ENCODE results near the gene HOXA5. TPM values are rescaled to one million over a fixed set of nuclear protein-coding genes. Genes with fewer than 3 reads are reported as not detected.

Gene HOXA5
- total and polyA plus RNA-seq, 8 donors: 2.9 to 53.1 (median 10.7) TPM

- WGBS, 5 donors: 13 to 56% (median 41%) methylated on average over 11 to 23 of the region's 23 CpGs
- H3K4me1 ChIP-seq: peaks cover 12 to 56% (median 50%) of the 10 kb centered on the region in 4 donors
- no peak for TF ChIP-seq EP300 (IDR thresholded peaks at IDR 0.05)
- no peak for TF ChIP-seq POLR2AphosphoS5 (IDR thresholded peaks at IDR 0.05)
- no peak for TF ChIP-seq CTCF (IDR thresholded peaks at IDR 0.05)
- TF ChIP-seq POLR2A (IDR thresholded peaks at IDR 0.05): no peak
- H3K36me3 ChIP-seq: no peaks in the 10 kb centered on the region
- peaks cover 20 to 100% (median 91%) of the 10 kb centered on the region in 3 donors for H3K27me3 ChIP-seq
- H3K27ac ChIP-seq: peak overlapping the region in 1 of 5 donors; percentile 99
- intact Hi-C loops (cut with DNase I; ENCODE audit: low total_unique reads): loop anchor here (5.0 kb wide), 2 partner anchors 478 to 793 kb away; no protein-coding TSS in a partner anchor
- H3K9me3 ChIP-seq: peaks cover 0 to 8% (median under 1%) of the 10 kb centered on the region in 4 donors
- H3K4me3 ChIP-seq: peak overlapping the region; percentile 54 to 67 (median 60)
- DNase-seq: peak in 1 of 2 donors; percentile 34
Measured at GRCh38 chr7:27160145-27160545, 16.7 kb upstream of the HOXA5 start.

GRCh38 chr7:27159266-27160144, 16.0 kb upstream of the HOXA5 start:
- peak overlapping the region in 1 of 5 donors; percentile 99 for H3K27ac ChIP-seq
- no peaks in the 10 kb centered on the region for H3K36me3 ChIP-seq
- intact Hi-C loops (cut with DNase I; ENCODE audit: low total_unique reads): loop anchor here (5.0 kb wide), 2 partner anchors 477 to 792 kb away; no protein-coding TSS in a partner anchor
- H3K9me3 ChIP-seq: peaks cover 0 to 2% (median 0%) of the 10 kb centered on the region in 4 donors
- WGBS, 5 donors: 50 to 59% (median 57%) methylated on average over 26 to 27 of the region's 27 CpGs
- peak overlapping the region in 2 of 4 donors; percentile 61 to 67 for H3K4me3 ChIP-seq
- no peak for DNase-seq
- TF ChIP-seq EP300 (IDR thresholded peaks at IDR 0.05): no peak
- TF ChIP-seq CTCF (IDR thresholded peaks at IDR 0.05): no peak
- TF ChIP-seq POLR2AphosphoS5 (IDR thresholded peaks at IDR 0.05): no peak
- no peak for TF ChIP-seq POLR2A (IDR thresholded peaks at IDR 0.05)
- peaks cover 7 to 56% (median 50%) of the 10 kb centered on the region in 4 donors for H3K4me1 ChIP-seq
- peaks cover 14 to 100% (median 91%) of the 10 kb centered on the region in 3 donors for H3K27me3 ChIP-seq

- peaks cover 7 to 59% (median 48%) of the 10 kb centered on the region in 4 donors for H3K4me1 ChIP-seq
- TF ChIP-seq POLR2A (IDR thresholded peaks at IDR 0.05): no peak
- no peak for TF ChIP-seq CTCF (IDR thresholded peaks at IDR 0.05)
- TF ChIP-seq EP300 (IDR thresholded peaks at IDR 0.05): no peak
- WGBS, 5 donors: 19 to 45% (median 30%) methylated on average over 35 of the region's 35 CpGs
- H3K27ac ChIP-seq: peak overlapping the region in 1 of 5 donors; percentile 99
- H3K9me3 ChIP-seq: no peaks in the 10 kb centered on the region
- peak overlapping the region in 1 of 4 donors; percentile 9 for H3K4me3 ChIP-seq
- intact Hi-C loops (cut with DNase I; ENCODE audit: low total_unique reads): no loop called here
- DNase-seq: no peak
- H3K36me3 ChIP-seq: no peaks in the 10 kb centered on the region
- peaks cover 8 to 100% (median 89%) of the 10 kb centered on the region in 3 donors for H3K27me3 ChIP-seq
Measured at GRCh38 chr7:27158436-27159265, 15.2 kb upstream of the HOXA5 start.
